GM12891 (cell line): ENCODE measurements around the gene CLCN2.

Source experiments
- PAX5 ChIP-seq: IDR thresholded peaks from 2 replicates; pipeline ENCODE4 v1.6.1; 2011; ENCODE audit warnings: low read length, moderate library complexity, mild to moderate bottlenecking; ENCODE audit not compliant: insufficient read depth, severe bottlenecking
- POLR2A ChIP-seq: IDR thresholded peaks from 2 replicates; pipeline ENCODE4 v1.6.1; 2011; ENCODE audit warnings: low read depth, low read length, control low read depth
- POLR2AphosphoS5 ChIP-seq: IDR thresholded peaks from 2 replicates; pipeline ENCODE4 v1.6.1; 2011; ENCODE audit warnings: low read depth, low read length, control low read depth
- POU2F2 ChIP-seq: IDR thresholded peaks from 2 replicates; pipeline ENCODE4 v1.6.1; 2011; ENCODE audit warnings: low read depth, mild to moderate bottlenecking, control low read depth, low read length, moderate library complexity
- SPI1 ChIP-seq: IDR thresholded peaks from 2 replicates; pipeline ENCODE4 v1.6.1; 2011; ENCODE audit warnings: low read depth, low read length, control low read depth
- TAF1 ChIP-seq: IDR thresholded peaks from 2 replicates; pipeline ENCODE4 v1.6.1; 2011; ENCODE audit warnings: low read depth, low read length, control low read depth

- TF ChIP-seq POLR2A, result no peak
- TF ChIP-seq TAF1, result no peak
- TF ChIP-seq POLR2AphosphoS5, result no peak
- TF ChIP-seq POU2F2, result no peak
- no peak for TF ChIP-seq SPI1
- TF ChIP-seq PAX5, result no peak
Measured at GRCh38 chr3:184382326-184383032, 21.1 kb upstream of the CLCN2 start.
